GM19324 (cell line): ENCODE measurements around the gene KRTCAP2.
"Not testable (repeated sequence)": the region's sequence is repeated elsewhere in the genome, so short reads cannot be mapped to it uniquely, and the experiment has no call there.

Experiments used
- ATAC-seq: cut with Tn5 transposase; IDR thresholded peaks from one replicate; pipeline ENCODE4 v1.9.1; 2021; ENCODE audit warnings: mild to moderate bottlenecking, moderate library complexity; ENCODE audit not compliant: unreplicated experiment, low FRiP score

KRTCAP2 gene

GRCh38 chr1:155172732-155173477 is at the start of gene KRTCAP2:
KRTCAP2 (minus strand) TSS chr1:155173304; CDS start chr1:155173224, 80 bp downstream.
- peak; percentile 82 for ATAC-seq

- ATAC-seq, result not testable (repeated sequence)
These were observed 47.3 kb upstream of the KRTCAP2 start for GRCh38 chr1:155220211-155220965.

GRCh38 chr1:155219592-155220031 is 46.5 kb upstream of the KRTCAP2 start:
- no peak for ATAC-seq

GRCh38 chr1:155218854-155219591 is 45.9 kb upstream of the KRTCAP2 start:
- ATAC-seq, result no peak

GRCh38 chr1:155214702-155215101 is 41.6 kb upstream of the KRTCAP2 start:
- not testable (repeated sequence) for ATAC-seq

GRCh38 chr1:155212051-155212440 is 38.9 kb upstream of the KRTCAP2 start:
- not testable (repeated sequence) for ATAC-seq

- not testable (repeated sequence) for ATAC-seq
These were observed 38.4 kb upstream of the KRTCAP2 start for GRCh38 chr1:155211381-155212050.

- ATAC-seq, result no peak
These were observed 37.4 kb upstream of the KRTCAP2 start for GRCh38 chr1:155210314-155211104.

- ATAC-seq, result no peak
These were observed 36.2 kb upstream of the KRTCAP2 start for GRCh38 chr1:155209312-155209721.

- ATAC-seq, result peak; percentile 58
These were observed 35.6 kb upstream of the KRTCAP2 start, which contains the start of gene MTX1 for GRCh38 chr1:155208541-155209311. MTX1 (plus strand) TSS chr1:155208695; CDS start chr1:155208805, 110 bp downstream.

GRCh38 chr1:155207806-155208540 is 34.9 kb upstream of the KRTCAP2 start, which contains the start of gene THBS3:
THBS3 (minus strand) TSS chr1:155207897; CDS start chr1:155207876, 21 bp downstream.
- no peak for ATAC-seq

GRCh38 chr1:155206891-155207805 is 34.0 kb upstream of the KRTCAP2 start:
- ATAC-seq, result no peak

GRCh38 chr1:155205969-155206593 is 33.0 kb upstream of the KRTCAP2 start:
- ATAC-seq, result no peak

- no peak for ATAC-seq
These were observed 31.9 kb upstream of the KRTCAP2 start for GRCh38 chr1:155205035-155205434.

GRCh38 chr1:155202731-155203515 is 29.8 kb upstream of the KRTCAP2 start:
- ATAC-seq, result no peak

GRCh38 chr1:155202198-155202597 is 29.1 kb upstream of the KRTCAP2 start:
- no peak for ATAC-seq
